A549 (cell line): Measurements from ENCODE around the gene TMEM179B. TPM values are rescaled to one million over a fixed set of nuclear protein-coding genes. Genes with fewer than 3 reads are reported as not detected.
A peak's percentile ranks its signal among the peaks of the same experiment; 100 is the strongest.

Source experiments
- ATAC-seq, 2 experiments: fragments of 200-7000 bp in 1 of 2; fragments of >200 bp in 1 of 2; cut with Nextera tagmentation in 1 of 2; cut with Tn5 transposase in 1 of 2; 3 replicates each; pipeline versions ENCODE4 v1.8.0 to v1.9.1; 2018 to 2020; ENCODE audit warnings: mild to moderate bottlenecking in 1 of 2, moderate library complexity in 1 of 2
- CTCF ChIA-PET: fragments of 300-600 bp; sonication (Branson Sonifier 250); formaldehyde crosslinking; extraction: SDS; loops from one replicate; lab custom pipeline; 2021; ENCODE audit warnings: antibody characterized with exemption, inconsistent platforms; lab: Yijun Ruan, JAX
- POLR2A ChIA-PET: fragments of 350-600 bp; formaldehyde crosslinking; extraction: SDS; loops from one replicate; lab custom pipeline; 2021; ENCODE audit warnings: antibody characterized with exemption, inconsistent platforms; lab: Yijun Ruan, JAX
- DNase-seq, 2 experiments: peaks; one replicate each; pipeline versions ENCODE4 v3.0.0 to v3.0.0-alpha.2; 2011 to 2016; ENCODE audit warnings: low read depth in 1 of 2, low spot score in 1 of 2
- FAIRE-seq: peaks from 2 replicates; lab custom pipeline; 2011; peaks lifted over from hg19 to GRCh38; lab: Jason Lieb, UNC
- H3K27ac ChIP-seq, 2 experiments: fragments of >200 bp; sonication (Bioruptor Twin); formaldehyde crosslinking; 3 replicates each; pipeline ENCODE4 v1.5.1; 2016 to 2017
- H3K4me1 ChIP-seq: fragments of >200 bp; sonication (Bioruptor Twin); formaldehyde crosslinking; 3 replicates; pipeline ENCODE4 v1.6.1; 2016
- H3K4me2 ChIP-seq: fragments of >200 bp; sonication (Bioruptor Twin); formaldehyde crosslinking; 3 replicates; pipeline ENCODE4 v1.6.1; 2016
- H3K4me3 ChIP-seq: fragments of >200 bp; sonication (Bioruptor Twin); formaldehyde crosslinking; 3 replicates; pipeline ENCODE4 v1.5.1; 2016
- H3K9me3 ChIP-seq: fragments of >200 bp; sonication (Bioruptor Twin); formaldehyde crosslinking; 3 replicates; pipeline ENCODE4 v1.6.1; 2016
- CBX2 ChIP-seq: fragments of 200-600 bp; sonication (generic); IDR thresholded peaks from 2 replicates; pipeline ENCODE4 v1.6.1; 2016; ENCODE audit warnings: low read depth, mild to moderate bottlenecking, borderline replicate concordance
- CEBPB ChIP-seq, 2 experiments: fragments of >200 bp in 1 of 2; sonication (Bioruptor Twin) in 1 of 2; formaldehyde crosslinking in 1 of 2; IDR thresholded peaks; 2 replicates each; pipeline ENCODE4 v1.6.1; 2012 to 2016
- EHF ChIP-seq: fragments of 250-450 bp; sonication (Bioruptor Pico); IDR thresholded peaks from 2 replicates; pipeline ENCODE4 v1.5.0; 2020; ENCODE audit warnings: mild to moderate bottlenecking
- ESRRA ChIP-seq: fragments of 150-350 bp; IDR thresholded peaks from 2 replicates; pipeline ENCODE4 v1.6.1; 2014; ENCODE audit warnings: mild to moderate bottlenecking, low read length, borderline replicate concordance
- FOSL2 ChIP-seq, 2 experiments: fragments of 450-650 bp in 1 of 2; fragments of >200 bp in 1 of 2; sonication (Bioruptor Twin) in 1 of 2; formaldehyde crosslinking; IDR thresholded peaks; 2 replicates each; pipeline versions ENCODE4 v1.5.0 to v1.6.1; 2016 to 2020; ENCODE audit warnings: mild to moderate bottlenecking in 1 of 2, moderate library complexity in 1 of 2
- GATA3 ChIP-seq: IDR thresholded peaks from 2 replicates; pipeline ENCODE4 v1.6.1; 2012; ENCODE audit warnings: borderline replicate concordance
- HDAC2 ChIP-seq: fragments of 200-600 bp; sonication (generic); IDR thresholded peaks from 2 replicates; pipeline ENCODE4 v1.6.1; 2016
- HOXA7 ChIP-seq: fragments of 250-450 bp; sonication (Bioruptor Pico); IDR thresholded peaks from 2 replicates; pipeline ENCODE4 v1.5.0; 2020; ENCODE audit warnings: mild to moderate bottlenecking, moderate library complexity
- HOXB13 ChIP-seq: fragments of 250-450 bp; sonication (Bioruptor Pico); IDR thresholded peaks from 2 replicates; pipeline ENCODE4 v1.5.0; 2020; ENCODE audit warnings: low read depth, mild to moderate bottlenecking, moderate library complexity
- HOXB5 ChIP-seq: fragments of 250-450 bp; sonication (Bioruptor Pico); IDR thresholded peaks from 2 replicates; pipeline ENCODE4 v1.5.0; 2020; ENCODE audit warnings: mild to moderate bottlenecking, moderate library complexity
- KDM5A ChIP-seq: fragments of 200-600 bp; sonication (generic); IDR thresholded peaks from 2 replicates; pipeline ENCODE4 v1.6.1; 2016; ENCODE audit warnings: antibody characterized with exemption, mild to moderate bottlenecking
- NPAS2 ChIP-seq: fragments of 250-450 bp; sonication (Bioruptor Pico); IDR thresholded peaks from 2 replicates; pipeline ENCODE4 v1.8.0; 2022; ENCODE audit warnings: mild to moderate bottlenecking, moderate library complexity, borderline replicate concordance
- NR3C1 ChIP-seq: fragments of >200 bp; sonication (Bioruptor Twin); formaldehyde crosslinking; IDR thresholded peaks from 3 replicates; pipeline ENCODE4 v1.6.1; 2017
- PHF8 ChIP-seq: fragments of 200-600 bp; sonication (generic); IDR thresholded peaks from 2 replicates; pipeline ENCODE4 v1.6.1; 2016; ENCODE audit warnings: low read depth, mild to moderate bottlenecking, antibody characterized with exemption, moderate library complexity, borderline replicate concordance
- RCOR1 ChIP-seq: fragments of 150-350 bp; IDR thresholded peaks from 2 replicates; pipeline ENCODE4 v1.6.1; 2014; ENCODE audit warnings: antibody characterized with exemption, low read length, low read depth
- TFCP2L1 ChIP-seq: fragments of 250-450 bp; sonication (Bioruptor Pico); IDR thresholded peaks from 2 replicates; pipeline ENCODE4 v1.5.0; 2021; ENCODE audit warnings: mild to moderate bottlenecking
- ZC3H11A ChIP-seq: fragments of 450-650 bp; IDR thresholded peaks from 2 replicates; pipeline ENCODE4 v1.6.1; 2014; ENCODE audit warnings: antibody characterized with exemption, mild to moderate bottlenecking
- ZNF302 ChIP-seq: fragments of 250-450 bp; sonication (Bioruptor Pico); IDR thresholded peaks from 2 replicates; pipeline ENCODE4 v1.9.0; 2021; ENCODE audit warnings: inconsistent platforms, mild to moderate bottlenecking, moderate library complexity
- WGBS: methylation state at CpG from one replicate; pipeline ENCODE4 v1.1.6; 2017; ENCODE audit errors: missing lambda C conversion rate; 5-methylcytosine and 5-hydroxymethylcytosine counted together
- polyA plus RNA-seq, 4 experiments: library from polyadenylated mRNA; depleted of rRNA in 3 of 4; stranded (reverse); fragments of >200 nt; fragmentation: RNase III in 1 of 4; extraction: RNeasy Plus Mini Kit Qiagen cat#74134 plus additional on column Dnase treatment in 1 of 4; gene quantifications; 2 replicates in 3 of 4; 3 replicates in 1 of 4; pipeline ENCODE4 v1.2.3, GENCODE V29; 2011 to 2017
- TF ChIP-seq, protein P1 (sequence below): fragments of >200 bp; sonication (Bioruptor Twin); formaldehyde crosslinking; IDR thresholded peaks from 3 replicates; pipeline ENCODE4 v1.6.1; 2016
- TF ChIP-seq, protein P2 (sequence below): fragments of 250-450 bp; sonication (Bioruptor Pico); IDR thresholded peaks from 2 replicates; pipeline ENCODE4 v1.5.0; 2020; ENCODE audit warnings: low read depth, mild to moderate bottlenecking, moderate library complexity
- TF ChIP-seq, protein P3 (sequence below): fragments of >200 bp; sonication (Bioruptor Twin); formaldehyde crosslinking; IDR thresholded peaks from 3 replicates; pipeline ENCODE4 v1.5.1; 2016
- TF ChIP-seq, protein P4 (sequence below): fragments of >200 bp; sonication (Bioruptor Twin); formaldehyde crosslinking; IDR thresholded peaks from 2 replicates; pipeline ENCODE4 v1.6.1; 2016

The TMEM179B gene
- polyA plus RNA-seq, 2 of the 4 experiments (the other 2 are of a cell fraction) = 62.8 to 64.7 TPM

DNA sequence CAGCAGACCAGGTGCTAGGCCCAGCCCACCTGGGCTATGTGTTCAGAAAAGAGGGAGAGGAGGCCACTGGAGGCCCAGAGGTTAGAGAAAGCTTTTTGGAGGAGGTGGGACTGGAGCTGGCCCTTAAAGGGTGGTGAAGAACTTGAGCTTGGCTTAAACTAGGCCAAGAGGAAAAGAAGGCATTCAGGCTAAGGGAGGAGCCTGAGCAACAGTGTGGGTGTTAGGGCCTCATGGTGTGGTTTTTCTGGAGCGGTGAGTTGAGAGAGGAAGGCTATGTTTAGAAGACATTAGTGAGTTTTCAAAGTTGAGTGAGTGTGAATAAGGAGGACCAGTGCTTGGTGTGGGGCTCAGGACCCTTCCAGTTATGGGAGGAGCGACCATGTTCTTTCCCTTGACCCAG, 9.8 kb upstream of the TMEM179B start (continued):
- TF ChIP-seq, protein P1, sequence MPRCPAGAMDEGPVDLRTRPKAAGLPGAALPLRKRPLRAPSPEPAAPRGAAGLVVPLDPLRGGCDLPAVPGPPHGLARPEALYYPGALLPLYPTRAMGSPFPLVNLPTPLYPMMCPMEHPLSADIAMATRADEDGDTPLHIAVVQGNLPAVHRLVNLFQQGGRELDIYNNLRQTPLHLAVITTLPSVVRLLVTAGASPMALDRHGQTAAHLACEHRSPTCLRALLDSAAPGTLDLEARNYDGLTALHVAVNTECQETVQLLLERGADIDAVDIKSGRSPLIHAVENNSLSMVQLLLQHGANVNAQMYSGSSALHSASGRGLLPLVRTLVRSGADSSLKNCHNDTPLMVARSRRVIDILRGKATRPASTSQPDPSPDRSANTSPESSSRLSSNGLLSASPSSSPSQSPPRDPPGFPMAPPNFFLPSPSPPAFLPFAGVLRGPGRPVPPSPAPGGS = no peak
- TF ChIP-seq RCOR1 = no peak
- no peak for TF ChIP-seq EHF (CRISPR knock-in tag)
- TF ChIP-seq, all 56 proteins: peak for 0

DNA sequence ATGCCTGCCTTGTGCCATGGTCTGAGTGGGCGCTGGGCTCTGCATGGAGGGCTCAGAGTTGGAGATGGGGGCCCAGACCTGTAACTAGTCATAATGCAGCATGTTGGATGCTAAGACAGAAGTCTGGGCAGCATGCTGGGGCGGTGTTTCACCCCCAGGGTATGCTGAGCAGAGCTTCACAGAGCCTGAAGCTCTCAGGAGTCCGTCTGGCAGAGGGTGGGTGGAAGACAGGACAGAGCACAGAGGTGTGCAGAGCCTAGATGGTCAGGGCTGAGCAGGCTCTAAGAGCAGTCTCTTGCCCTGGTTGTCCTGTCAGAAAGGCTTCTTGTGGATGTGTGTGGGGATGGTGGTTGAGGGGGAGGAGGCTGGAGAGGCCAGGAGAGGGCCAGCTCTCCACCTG, 8.8 kb upstream of the TMEM179B start:
- peak; percentile 25 to 27; a peak in 3 of 6 replicates for ATAC-seq
- POLR2A ChIA-PET = interaction anchor here (0.9 kb wide), 1 partner anchor 114 kb away, joined by 3 read pairs; the partner anchor contains the start of genes C11orf98 and CSKMT

DNA sequence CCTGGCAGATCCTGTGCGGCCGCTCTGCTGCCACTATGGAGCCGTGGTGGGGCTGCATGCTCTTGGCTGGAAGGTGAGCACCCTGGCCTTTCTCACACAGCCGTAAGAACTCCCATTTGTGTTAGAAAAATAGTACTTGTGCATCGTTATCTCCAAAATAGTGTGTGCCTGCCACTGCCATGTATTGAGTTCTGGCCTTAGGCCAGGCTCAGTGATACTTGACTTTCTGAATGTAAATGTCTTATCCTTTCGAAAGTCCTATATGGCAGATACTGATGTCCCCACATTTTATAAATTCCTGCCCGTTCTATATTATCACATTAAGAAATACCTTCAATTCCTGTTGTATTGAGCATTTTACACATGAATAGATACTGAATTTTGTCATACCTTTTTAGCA, 4.4 kb upstream of the TMEM179B start:
- TF ChIP-seq, protein P2, sequence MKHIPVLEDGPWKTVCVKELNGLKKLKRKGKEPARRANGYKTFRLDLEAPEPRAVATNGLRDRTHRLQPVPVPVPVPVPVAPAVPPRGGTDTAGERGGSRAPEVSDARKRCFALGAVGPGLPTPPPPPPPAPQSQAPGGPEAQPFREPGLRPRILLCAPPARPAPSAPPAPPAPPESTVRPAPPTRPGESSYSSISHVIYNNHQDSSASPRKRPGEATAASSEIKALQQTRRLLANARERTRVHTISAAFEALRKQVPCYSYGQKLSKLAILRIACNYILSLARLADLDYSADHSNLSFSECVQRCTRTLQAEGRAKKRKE (CRISPR knock-in tag) = no peak
- TF ChIP-seq HOXA7 (CRISPR knock-in tag) = no peak
- TF ChIP-seq HDAC2 = no peak
- no peak for TF ChIP-seq CBX2
- TF ChIP-seq NR3C1 = no peak
- TF ChIP-seq PHF8 = no peak
- no peak for TF ChIP-seq KDM5A
- TF ChIP-seq FOSL2 (IDR thresholded peaks at IDR 0.05) = no peak
- no peak for TF ChIP-seq FOSL2 (CRISPR knock-in tag; IDR thresholded peaks at IDR 0.05)
- no peak for TF ChIP-seq GATA3
- TF ChIP-seq ZNF302 (CRISPR knock-in tag) = no peak
- TF ChIP-seq HOXB5 = no peak
- TF ChIP-seq EHF (CRISPR knock-in tag) = no peak
- no peak for TF ChIP-seq CEBPB (IDR thresholded peaks at IDR 0.05)
- TF ChIP-seq, protein P3, sequence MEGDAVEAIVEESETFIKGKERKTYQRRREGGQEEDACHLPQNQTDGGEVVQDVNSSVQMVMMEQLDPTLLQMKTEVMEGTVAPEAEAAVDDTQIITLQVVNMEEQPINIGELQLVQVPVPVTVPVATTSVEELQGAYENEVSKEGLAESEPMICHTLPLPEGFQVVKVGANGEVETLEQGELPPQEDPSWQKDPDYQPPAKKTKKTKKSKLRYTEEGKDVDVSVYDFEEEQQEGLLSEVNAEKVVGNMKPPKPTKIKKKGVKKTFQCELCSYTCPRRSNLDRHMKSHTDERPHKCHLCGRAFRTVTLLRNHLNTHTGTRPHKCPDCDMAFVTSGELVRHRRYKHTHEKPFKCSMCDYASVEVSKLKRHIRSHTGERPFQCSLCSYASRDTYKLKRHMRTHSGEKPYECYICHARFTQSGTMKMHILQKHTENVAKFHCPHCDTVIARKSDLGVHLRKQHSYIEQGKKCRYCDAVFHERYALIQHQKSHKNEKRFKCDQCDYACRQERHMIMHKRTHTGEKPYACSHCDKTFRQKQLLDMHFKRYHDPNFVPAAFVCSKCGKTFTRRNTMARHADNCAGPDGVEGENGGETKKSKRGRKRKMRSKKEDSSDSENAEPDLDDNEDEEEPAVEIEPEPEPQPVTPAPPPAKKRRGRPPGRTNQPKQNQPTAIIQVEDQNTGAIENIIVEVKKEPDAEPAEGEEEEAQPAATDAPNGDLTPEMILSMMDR = no peak
- TF ChIP-seq NPAS2 (CRISPR knock-in tag) = no peak
- no peak for TF ChIP-seq TFCP2L1 (CRISPR knock-in tag)
- Histone ChIP-seq H3K9me3 (no peaks in the 10 kb centered on the region), H3K27ac (no peak overlapping the region), H3K4me3 (no peak overlapping the region), H3K4me1 (peaks cover 6% of the 10 kb centered on the region; the same call in 1 of the 3 replicates), H3K4me2 (no peak overlapping the region)
- no peak for DNase-seq
- 95% methylated on average over 7 of the region's 7 CpGs for WGBS
- no peak for ATAC-seq
- ChIA-PET CTCF (no interaction called here), POLR2A (interaction anchor here (0.8 kb wide), 1 partner anchor 12 kb away, joined by 4 read pairs; no protein-coding TSS in a partner anchor)
- no peak for FAIRE-seq

More for the DNA sequence above, 8.8 kb upstream of the TMEM179B start:
- Histone ChIP-seq H3K4me1 (no peaks in the 10 kb centered on the region), H3K4me2 (no peak overlapping the region), H3K4me3 (no peak overlapping the region), H3K27ac (no peak overlapping the region), H3K9me3 (no peaks in the 10 kb centered on the region)
- WGBS = 94% methylated on average over 3 of the region's 3 CpGs
- CTCF ChIA-PET = interaction anchor here (2.3 to 13.8 kb wide), 2 partner anchors 9 kb away, joined by 7 to 211 read pairs; partner anchors contain the start of gene TMEM179B
- DNase-seq = no peak
- TF ChIP-seq GATA3 = no peak
- no peak for TF ChIP-seq HOXB13
- TF ChIP-seq ESRRA = no peak
- no peak for TF ChIP-seq HOXA7 (CRISPR knock-in tag)
- TF ChIP-seq, protein P4, sequence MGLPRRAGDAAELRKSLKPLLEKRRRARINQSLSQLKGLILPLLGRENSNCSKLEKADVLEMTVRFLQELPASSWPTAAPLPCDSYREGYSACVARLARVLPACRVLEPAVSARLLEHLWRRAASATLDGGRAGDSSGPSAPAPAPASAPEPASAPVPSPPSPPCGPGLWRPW = no peak
- TF ChIP-seq ZC3H11A = no peak
- TF ChIP-seq, all 56 proteins: peak for 0
- FAIRE-seq = no peak
